ENCODE results near the gene MYRIP.

The MYRIP gene

DNA sequence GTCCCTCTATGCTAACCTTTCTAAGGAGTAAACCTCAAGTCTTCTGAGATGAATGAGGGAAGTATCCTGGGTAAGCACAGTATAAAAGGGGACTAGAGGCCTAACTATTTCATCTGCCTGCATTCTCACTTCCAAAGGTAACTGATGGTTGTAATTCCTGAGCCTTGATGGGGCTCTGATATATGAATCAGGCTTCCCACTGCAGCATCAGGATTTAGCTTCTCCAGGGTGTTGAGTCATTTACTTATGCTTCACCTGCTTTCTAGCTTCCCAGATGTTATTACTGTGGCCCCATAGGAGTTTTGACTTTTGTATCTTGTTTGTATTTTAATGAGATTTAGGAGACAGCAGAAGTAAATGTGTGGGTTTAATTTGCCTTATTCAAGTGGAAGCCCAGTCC, 292.8 kb downstream of the MYRIP start:
- H3K4me3 ChIP-seq, result no peak overlapping the region
- TF ChIP-seq Cebpa-rat (IDR thresholded peaks at IDR 0.05), result no peak
- no peak overlapping the region for H3K4me2 ChIP-seq
- H4K20me1 ChIP-seq, result no peaks in the 10 kb centered on the region
- no peak overlapping the region for H3K9ac ChIP-seq
- H3K4me1 ChIP-seq, result no peaks in the 10 kb centered on the region
- no peak overlapping the region for H3K27ac ChIP-seq
- H3K27me3 ChIP-seq, result no peaks in the 10 kb centered on the region
- no peaks in the 10 kb centered on the region for H3K36me3 ChIP-seq
- H3K9me3 ChIP-seq, result no peaks in the 10 kb centered on the region

DNA sequence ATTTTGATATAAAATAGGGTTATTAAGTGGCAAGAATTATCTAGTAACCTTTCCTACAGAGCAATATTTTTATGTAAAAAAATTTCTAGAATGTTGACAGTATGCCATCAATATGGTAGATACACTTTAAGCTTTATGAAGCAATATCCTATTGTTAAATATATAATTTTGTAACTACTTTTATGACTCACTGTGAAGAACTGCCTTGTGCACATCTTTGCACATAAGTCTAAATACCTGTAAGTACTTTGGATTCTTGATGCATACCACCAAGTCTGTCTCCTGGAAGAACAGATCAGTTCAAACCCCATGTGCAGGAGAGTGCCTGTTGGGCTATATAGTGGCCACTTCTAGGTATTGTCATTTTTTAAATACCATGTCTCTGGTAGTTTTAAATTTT, 294.4 kb downstream of the MYRIP start:
- Histone ChIP-seq H3K36me3 (no peaks in the 10 kb centered on the region), H3K4me1 (no peaks in the 10 kb centered on the region), H3K4me2 (no peak overlapping the region), H3K4me3 (no peak overlapping the region), H4K20me1 (no peaks in the 10 kb centered on the region), H3K27ac (no peak overlapping the region), H3K9ac (no peak overlapping the region), H3K27me3 (no peaks in the 10 kb centered on the region), H3K9me3 (no peaks in the 10 kb centered on the region)
- no peak for TF ChIP-seq Cebpa-rat (IDR thresholded peaks at IDR 0.05)

DNA sequence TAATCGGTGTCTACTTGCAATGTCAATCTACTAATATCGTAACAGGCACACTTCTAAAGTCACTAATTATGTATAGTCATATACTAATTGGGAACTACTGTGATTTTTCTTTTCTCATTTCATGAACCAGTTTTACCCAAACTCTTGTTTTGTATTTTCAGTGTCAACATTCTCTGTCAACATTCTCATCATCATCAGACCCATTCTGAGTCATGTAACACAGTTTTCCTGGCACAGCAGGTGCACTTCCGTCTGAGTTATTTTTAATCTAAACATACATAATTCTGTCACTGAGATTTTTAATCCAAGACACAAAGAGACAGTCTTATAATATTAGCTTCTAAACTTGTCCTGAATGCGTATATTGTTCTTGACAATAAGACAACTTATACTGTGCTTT, 295.0 kb downstream of the MYRIP start:
- no peak overlapping the region for H3K4me3 ChIP-seq
- no peak for TF ChIP-seq Cebpa-rat (IDR thresholded peaks at IDR 0.05)

DNA sequence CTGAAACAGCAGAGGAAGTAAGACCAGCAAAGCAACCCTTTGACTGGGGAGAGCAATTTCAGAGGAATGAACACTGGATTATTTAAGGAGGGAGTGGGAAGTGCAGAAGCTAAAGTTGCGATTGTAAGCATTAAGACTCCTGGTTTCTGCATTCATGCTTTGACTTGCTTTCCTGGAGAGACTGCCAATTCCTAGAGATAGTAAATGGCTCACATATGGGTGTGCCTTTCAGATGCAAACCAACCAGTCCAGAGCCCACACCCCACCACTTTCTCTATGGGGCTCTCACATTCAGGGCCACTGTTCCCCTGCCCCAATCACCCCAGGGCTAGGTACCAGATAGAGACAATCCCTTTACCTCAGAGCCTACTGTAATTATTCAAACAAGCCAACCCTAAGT, 299.2 kb downstream of the MYRIP start:
- no peaks in the 10 kb centered on the region for H3K9me3 ChIP-seq
- no peak overlapping the region for H3K4me3 ChIP-seq
- no peaks in the 10 kb centered on the region for H3K27me3 ChIP-seq
- no peak overlapping the region for H3K4me2 ChIP-seq
- H3K4me1 ChIP-seq, result no peaks in the 10 kb centered on the region
- H4K20me1 ChIP-seq, result no peaks in the 10 kb centered on the region
- no peak overlapping the region for H3K27ac ChIP-seq
- no peaks in the 10 kb centered on the region for H3K36me3 ChIP-seq
- H3K9ac ChIP-seq, result no peak overlapping the region
- TF ChIP-seq Cebpa-rat (IDR thresholded peaks at IDR 0.05), result no peak

More for the DNA sequence above, 295.0 kb downstream of the MYRIP start:
- H3K4me2 ChIP-seq, result no peak overlapping the region
- no peak overlapping the region for H3K9ac ChIP-seq
- no peak overlapping the region for H3K27ac ChIP-seq
- H3K9me3 ChIP-seq, result no peaks in the 10 kb centered on the region
- H4K20me1 ChIP-seq, result no peaks in the 10 kb centered on the region
- H3K4me1 ChIP-seq, result no peaks in the 10 kb centered on the region
- H3K27me3 ChIP-seq, result no peaks in the 10 kb centered on the region
- no peaks in the 10 kb centered on the region for H3K36me3 ChIP-seq

DNA sequence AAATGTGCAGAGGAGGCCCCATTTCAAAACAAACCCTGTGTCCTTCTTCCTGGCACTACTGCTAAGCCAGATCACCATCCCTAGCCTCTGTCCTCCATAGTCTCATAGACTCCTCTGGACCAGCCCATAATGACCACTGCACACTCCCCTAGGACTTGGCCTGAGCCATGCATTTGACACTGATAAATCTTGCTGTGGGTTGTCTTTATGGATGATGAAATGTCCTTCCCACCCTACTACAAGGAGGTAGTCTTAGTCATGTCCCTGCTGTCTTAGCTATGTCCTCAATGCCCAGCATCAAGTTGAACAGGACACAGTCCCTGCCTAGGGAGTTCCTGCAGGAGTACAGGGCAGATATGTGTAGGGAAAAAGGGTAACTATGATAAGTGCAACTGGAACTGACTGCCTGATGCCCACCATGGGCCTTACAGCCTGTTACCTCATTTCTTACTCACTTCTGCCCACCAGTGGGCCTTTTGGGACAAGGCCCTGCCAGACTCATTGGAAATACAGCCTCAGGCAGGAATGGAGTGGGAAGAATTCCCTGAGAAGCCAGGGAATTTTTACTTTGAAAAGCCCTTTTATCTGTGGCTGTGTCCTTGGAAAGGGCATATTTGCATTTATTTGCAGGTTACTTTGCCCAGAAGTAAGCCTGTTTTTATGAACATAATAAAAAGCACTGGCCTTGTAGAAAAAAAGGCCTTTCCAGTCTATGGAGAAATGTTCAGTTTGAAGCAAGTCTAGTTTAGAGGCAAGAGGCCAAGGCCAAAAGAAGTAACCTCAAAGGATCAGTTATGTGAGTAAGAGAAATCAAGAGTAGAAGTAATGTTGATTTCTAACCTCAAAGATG, 300.5 kb downstream of the MYRIP start:
- H3K9me3 ChIP-seq, result no peaks in the 10 kb centered on the region
- H3K9ac ChIP-seq, result no peak overlapping the region
- H3K36me3 ChIP-seq, result no peaks in the 10 kb centered on the region
- no peak overlapping the region for H3K27ac ChIP-seq
- H3K27me3 ChIP-seq, result no peaks in the 10 kb centered on the region
- no peak for TF ChIP-seq Cebpa-rat (IDR thresholded peaks at IDR 0.05)
- no peak overlapping the region for H3K4me2 ChIP-seq
- H4K20me1 ChIP-seq, result no peaks in the 10 kb centered on the region
- H3K4me3 ChIP-seq, result no peak overlapping the region
- no peaks in the 10 kb centered on the region for H3K4me1 ChIP-seq

DNA sequence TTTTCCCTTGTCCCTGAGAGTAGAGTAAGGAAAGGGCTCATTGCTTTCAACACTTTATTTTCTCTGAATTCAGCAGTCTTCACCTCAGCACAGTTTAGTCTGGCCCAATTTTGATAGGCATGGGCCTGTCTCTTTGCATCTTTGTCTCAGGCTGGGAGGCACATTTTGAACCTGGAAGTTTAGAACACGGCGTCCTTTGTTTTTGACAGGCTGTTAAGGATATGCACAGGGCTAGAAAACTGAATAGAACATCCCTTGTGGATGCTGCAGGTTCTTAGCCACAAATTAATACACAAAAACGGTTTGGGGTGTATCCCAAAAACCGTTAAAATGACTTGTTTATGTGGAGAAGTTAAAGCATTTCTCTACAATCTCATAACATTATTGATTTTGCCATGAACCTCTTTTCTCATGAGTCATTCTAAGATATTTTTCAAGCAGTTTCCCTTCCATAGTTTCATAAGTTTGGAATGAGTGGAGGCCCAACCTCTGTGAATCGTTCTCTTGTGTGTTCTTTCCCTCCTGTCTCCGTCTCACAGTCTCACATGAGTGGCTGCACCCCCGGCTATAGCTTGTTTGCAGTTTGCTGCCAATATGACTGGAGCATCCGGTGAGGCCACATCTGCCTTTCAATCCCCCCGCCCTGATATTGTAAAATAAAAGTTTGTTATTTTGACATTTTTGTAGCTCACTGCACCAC, 307.2 kb downstream of the MYRIP start:
- Histone ChIP-seq H3K36me3 (no peaks in the 10 kb centered on the region), H3K4me1 (peaks cover 13% of the 10 kb centered on the region), H3K9ac (no peak overlapping the region), H3K4me2 (no peak overlapping the region), H3K9me3 (no peaks in the 10 kb centered on the region), H3K27me3 (no peaks in the 10 kb centered on the region), H3K27ac (no peak overlapping the region), H3K4me3 (no peak overlapping the region), H4K20me1 (no peaks in the 10 kb centered on the region)
- TF ChIP-seq Cebpa-rat (IDR thresholded peaks at IDR 0.05), result no peak

DNA sequence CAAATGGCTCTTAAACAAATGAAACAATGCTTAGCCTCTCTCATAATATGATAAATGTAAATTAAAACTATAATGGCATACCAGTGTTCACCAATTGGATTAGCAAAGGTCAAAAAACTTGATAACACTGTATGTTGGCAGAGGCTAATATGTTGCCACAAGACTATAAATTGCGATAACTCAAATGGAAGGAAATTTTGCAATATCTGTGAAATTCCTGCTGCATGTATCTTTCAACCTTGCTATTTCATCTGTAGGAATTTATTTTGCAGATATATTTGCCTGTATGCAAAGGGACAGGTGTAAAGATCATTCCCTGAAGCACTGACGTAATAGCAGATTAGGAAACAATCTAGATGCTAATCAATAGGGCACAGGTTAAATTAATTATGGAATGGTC, 308.7 kb downstream of the MYRIP start:
- Histone ChIP-seq H3K4me3 (no peak overlapping the region), H3K4me2 (no peak overlapping the region), H3K27ac (no peak overlapping the region), H3K9me3 (no peaks in the 10 kb centered on the region), H3K4me1 (peaks cover 13% of the 10 kb centered on the region), H3K36me3 (no peaks in the 10 kb centered on the region), H3K27me3 (no peaks in the 10 kb centered on the region), H3K9ac (no peak overlapping the region), H4K20me1 (no peaks in the 10 kb centered on the region)
- no peak for TF ChIP-seq Cebpa-rat (IDR thresholded peaks at IDR 0.05)

DNA sequence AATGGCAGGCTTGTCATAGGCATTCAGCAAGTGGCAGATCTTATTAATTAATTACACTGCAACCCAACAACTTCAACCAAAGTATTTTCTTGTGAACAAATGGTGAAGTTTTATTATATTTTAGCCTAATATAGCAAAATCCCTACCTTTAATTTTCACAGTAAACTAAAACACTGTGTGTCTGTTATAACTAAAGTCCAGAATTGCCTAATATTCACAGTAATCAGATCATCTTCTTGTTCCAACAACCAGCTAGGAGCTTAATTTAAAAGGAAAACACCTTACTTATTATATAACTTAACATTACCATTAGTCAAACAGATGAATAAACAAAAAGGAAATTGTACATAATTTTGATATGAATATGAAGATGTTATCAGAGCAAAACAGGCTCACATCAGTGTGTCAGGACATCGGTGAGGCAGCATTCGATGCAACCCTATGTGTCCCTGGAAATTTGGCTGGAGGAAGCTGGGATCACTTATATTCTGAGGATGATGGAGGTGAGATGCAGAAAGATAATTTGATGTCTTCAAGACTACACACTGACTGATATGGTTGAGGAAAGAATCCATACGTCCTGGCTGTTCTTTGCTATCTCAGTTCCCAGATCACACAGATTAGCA, 310.8 kb downstream of the MYRIP start:
- H3K27ac ChIP-seq, result no peak overlapping the region
- TF ChIP-seq Cebpa-rat (IDR thresholded peaks at IDR 0.05), result no peak
- peaks cover 13% of the 10 kb centered on the region for H3K4me1 ChIP-seq
- H3K4me3 ChIP-seq, result no peak overlapping the region
- H4K20me1 ChIP-seq, result no peaks in the 10 kb centered on the region
- no peaks in the 10 kb centered on the region for H3K9me3 ChIP-seq
- no peaks in the 10 kb centered on the region for H3K36me3 ChIP-seq
- no peaks in the 10 kb centered on the region for H3K27me3 ChIP-seq
- no peak overlapping the region for H3K9ac ChIP-seq
- peak overlapping the region; percentile 52 for H3K4me2 ChIP-seq

DNA sequence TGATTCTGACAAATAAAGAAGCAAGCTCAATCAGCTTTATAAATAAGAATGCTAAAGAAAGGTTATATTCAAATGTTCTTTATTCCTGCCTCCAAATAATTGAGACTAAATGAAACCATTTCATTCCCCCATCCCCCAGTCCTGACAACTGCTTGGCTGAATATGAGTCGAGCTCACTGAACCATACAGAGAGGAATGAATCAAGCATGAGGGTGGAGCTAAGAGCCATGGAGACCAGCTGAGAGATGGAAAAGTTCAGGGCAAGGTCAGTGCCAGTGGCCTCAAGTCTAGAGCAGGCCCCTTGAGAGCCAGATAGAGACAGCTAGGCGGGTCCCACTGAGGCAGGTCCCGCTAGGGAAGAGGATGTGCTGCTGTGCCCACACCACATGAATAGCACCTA, 311.4 kb downstream of the MYRIP start:
- H3K4me3 ChIP-seq, result no peak overlapping the region
- TF ChIP-seq Cebpa-rat (IDR thresholded peaks at IDR 0.05), result no peak
- no peak overlapping the region for H3K9ac ChIP-seq
- H3K4me2 ChIP-seq, result peak overlapping the region; percentile 52
- H3K4me1 ChIP-seq, result peaks cover 13% of the 10 kb centered on the region
- no peaks in the 10 kb centered on the region for H4K20me1 ChIP-seq
- no peak overlapping the region for H3K27ac ChIP-seq
- no peaks in the 10 kb centered on the region for H3K27me3 ChIP-seq
- no peaks in the 10 kb centered on the region for H3K36me3 ChIP-seq
- no peaks in the 10 kb centered on the region for H3K9me3 ChIP-seq

DNA sequence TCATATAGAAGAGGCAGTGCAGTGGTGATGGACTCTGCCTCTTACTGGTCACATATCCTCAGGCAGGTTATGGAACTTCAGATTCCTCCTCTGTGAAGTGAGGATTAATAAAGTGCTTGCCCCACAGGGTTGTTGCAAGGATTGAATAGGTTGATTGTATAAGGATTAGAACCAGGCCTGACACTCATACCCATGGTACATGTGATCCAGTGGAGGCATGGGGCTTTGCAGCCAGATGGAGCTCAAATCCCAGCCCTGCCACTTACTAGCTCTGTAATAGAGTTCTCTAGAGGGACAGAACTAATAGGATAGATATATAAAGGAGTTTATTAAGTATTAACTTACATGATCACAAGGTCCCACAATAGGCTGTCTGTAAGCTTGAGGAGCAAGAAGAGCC, 315.5 kb downstream of the MYRIP start:
- peaks cover 29% of the 10 kb centered on the region for H3K4me1 ChIP-seq
- H3K9me3 ChIP-seq, result no peaks in the 10 kb centered on the region
- H3K36me3 ChIP-seq, result no peaks in the 10 kb centered on the region
- no peaks in the 10 kb centered on the region for H4K20me1 ChIP-seq
- no peak overlapping the region for H3K4me2 ChIP-seq
- H3K9ac ChIP-seq, result no peak overlapping the region
- no peak overlapping the region for H3K27ac ChIP-seq
- no peaks in the 10 kb centered on the region for H3K27me3 ChIP-seq
- H3K4me3 ChIP-seq, result no peak overlapping the region
- TF ChIP-seq Cebpa-rat (IDR thresholded peaks at IDR 0.05), result no peak
